ENCODE measurements around the gene MAGED4. TPM values are rescaled to one million over a fixed set of nuclear protein-coding genes. Genes with fewer than 3 reads are reported as not detected.

The MAGED4 gene
- 0.92 and 2.0 TPM in 2 replicates for total RNA-seq

GRCh38 chrX:52184440-52185077 is at the start of gene MAGED4:
Gene MAGED4, plus strand, starts transcription at chrX:52184888. Its CDS starts 1,035 bp downstream, at chrX:52185923.

Other genes starting within 250 kb of the MAGED4 start
- 3.5 and 4.5 TPM in 2 replicates for gene MAGED4B, start 115.7 kb upstream of the MAGED4 start, total RNA-seq
- not detected in 2 replicates for gene XAGE2, start 184.1 kb downstream of the MAGED4 start, total RNA-seq